Calu3 (cell line): Measurements from ENCODE around the gene RPS6KA2. TPM values are rescaled to one million over a fixed set of nuclear protein-coding genes. Genes with fewer than 3 reads are reported as not detected.

ENCODE experiments used
- BruUV-seq: library from RNA; stranded (reverse); fragments of 400-500 nt; replicated peaks from 2 replicates; lab custom pipeline; 2021; lab: Mats Ljungman, UMichigan
- CTCF ChIA-PET: fragments of 300-600 bp; sonication (Branson Sonifier 250); formaldehyde crosslinking; loops from one replicate; lab custom pipeline; 2022; ENCODE audit warnings: antibody characterized with exemption; lab: Charles Lee
- DNase-seq: peaks from one replicate; pipeline ENCODE4 v3.0.0; 2022
- H3K27ac Mint-ChIP-seq: one replicate; pipeline ENCODE4 v1.8.0; 2022; ENCODE audit warnings: mixed read lengths; ENCODE audit not compliant: unreplicated experiment
- H3K27me3 Mint-ChIP-seq: one replicate; pipeline ENCODE4 v1.8.0; 2022; ENCODE audit warnings: mixed read lengths; ENCODE audit not compliant: unreplicated experiment
- H3K36me3 Mint-ChIP-seq: one replicate; pipeline ENCODE4 v1.8.0; 2022; ENCODE audit warnings: mild to moderate bottlenecking, moderate library complexity, mixed read lengths; ENCODE audit not compliant: insufficient read depth, unreplicated experiment
- H3K4me1 Mint-ChIP-seq: one replicate; pipeline ENCODE4 v1.8.0; 2022; ENCODE audit warnings: mild to moderate bottlenecking, low read depth, mixed read lengths; ENCODE audit not compliant: unreplicated experiment
- H3K4me3 Mint-ChIP-seq: one replicate; pipeline ENCODE4 v1.8.0; 2022; ENCODE audit warnings: mild to moderate bottlenecking, low read depth, moderate library complexity, mixed read lengths; ENCODE audit not compliant: unreplicated experiment
- H3K9me3 Mint-ChIP-seq: one replicate; pipeline ENCODE4 v1.8.0; 2022; ENCODE audit warnings: low read depth, mixed read lengths; ENCODE audit not compliant: unreplicated experiment
- CTCF ChIP-seq: fragments of 200-600 bp; IDR thresholded peaks from one replicate; pipeline ENCODE4 v1.8.0; 2022; ENCODE audit warnings: antibody characterized with exemption; ENCODE audit not compliant: unreplicated experiment
- intact Hi-C: fragments of 100-400 bp; cut with micrococcal nuclease; formaldehyde crosslinking; loops from one replicate; pipeline ENCODE4 v1.10.0; 2022; ENCODE audit not compliant: unreplicated experiment
- total RNA-seq: library from RNA; stranded (reverse); gene quantifications from 2 replicates; pipeline ENCODE4 v1.2.3, GENCODE V29; 2022

Gene RPS6KA2
- total RNA-seq, 1 experiment from 2014 or later = 41.3 TPM

GRCh38 chr6:166476634-166477215 is 150.3 kb downstream of the RPS6KA2 start:
- CTCF ChIA-PET = no interaction called here
- no peak for DNase-seq
- H3K36me3 Mint-ChIP-seq = peaks cover 11% of the 10 kb centered on the region
- H3K27me3 Mint-ChIP-seq = no peaks in the 10 kb centered on the region
- TF ChIP-seq CTCF = no peak
- no peaks in the 10 kb centered on the region for H3K4me1 Mint-ChIP-seq
- H3K9me3 Mint-ChIP-seq = no peaks in the 10 kb centered on the region
- BruUV-seq = no TSS peak
- no peak overlapping the region for H3K27ac Mint-ChIP-seq
- H3K4me3 Mint-ChIP-seq = no peak overlapping the region
- intact Hi-C loops = no loop called here

GRCh38 chr6:166476061-166476591 is 150.9 kb downstream of the RPS6KA2 start:
- no peaks in the 10 kb centered on the region for H3K27me3 Mint-ChIP-seq
- H3K9me3 Mint-ChIP-seq = no peaks in the 10 kb centered on the region
- CTCF ChIA-PET = no interaction called here
- DNase-seq = no peak
- H3K4me1 Mint-ChIP-seq = no peaks in the 10 kb centered on the region
- no TSS peak for BruUV-seq
- no peak for TF ChIP-seq CTCF
- no peak overlapping the region for H3K4me3 Mint-ChIP-seq
- H3K36me3 Mint-ChIP-seq = peaks cover 11% of the 10 kb centered on the region
- H3K27ac Mint-ChIP-seq = no peak overlapping the region
- intact Hi-C loops = no loop called here

- H3K4me3 Mint-ChIP-seq = no peak overlapping the region
- TF ChIP-seq CTCF = no peak
- CTCF ChIA-PET = no interaction called here
- DNase-seq = no peak
- H3K27me3 Mint-ChIP-seq = no peaks in the 10 kb centered on the region
- H3K36me3 Mint-ChIP-seq = peaks cover 11% of the 10 kb centered on the region
- no peaks in the 10 kb centered on the region for H3K4me1 Mint-ChIP-seq
- intact Hi-C loops = no loop called here
- no peak overlapping the region for H3K27ac Mint-ChIP-seq
- H3K9me3 Mint-ChIP-seq = no peaks in the 10 kb centered on the region
- no TSS peak for BruUV-seq
Observed at GRCh38 chr6:166474721-166475565, 152.1 kb downstream of the RPS6KA2 start.

GRCh38 chr6:166473886-166474571 is 153.0 kb downstream of the RPS6KA2 start:
- Mint-ChIP-seq H3K9me3 (no peaks in the 10 kb centered on the region), H3K4me3 (no peak overlapping the region), H3K27ac (no peak overlapping the region), H3K36me3 (peaks cover 4% of the 10 kb centered on the region), H3K27me3 (no peaks in the 10 kb centered on the region), H3K4me1 (no peaks in the 10 kb centered on the region)
- BruUV-seq = no TSS peak
- CTCF ChIA-PET = interaction anchor here (0.7 kb wide), 1 partner anchor 12 kb away, joined by 4 read pairs; no protein-coding TSS in a partner anchor
- intact Hi-C loops = no loop called here
- no peak for DNase-seq
- TF ChIP-seq CTCF = no peak
